Activated naive CD4-positive, alpha-beta T cell treated with Interleukin-2 at 50 U/mL for 16 hours (primary cell): Measurements from ENCODE around the gene SLC15A3.

Experiments
- DNase-seq: peaks from one replicate; pipeline ENCODE4 v3.0.0-alpha.2; 2020

Gene SLC15A3

DNA sequence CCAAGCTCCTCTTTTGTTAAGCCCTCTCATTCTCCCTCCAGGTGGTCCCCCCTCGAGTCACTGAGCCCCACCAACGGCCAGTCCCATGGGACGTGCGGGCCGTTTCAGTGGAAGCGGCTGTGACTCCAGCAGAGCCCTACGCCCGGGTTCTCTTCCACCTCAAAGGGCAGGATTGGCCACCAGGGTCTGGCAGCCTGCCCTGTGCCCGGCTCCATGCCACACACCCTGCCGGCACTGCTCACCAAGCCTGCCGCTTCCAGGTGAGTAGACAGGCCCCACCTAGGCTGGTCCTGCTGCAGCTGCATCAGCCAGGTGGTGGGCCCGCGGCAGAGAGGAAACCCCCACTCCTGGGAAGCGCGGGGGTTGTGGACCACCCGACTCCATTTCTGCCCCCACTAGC lies 24.4 kb downstream of the SLC15A3 start:
- DNase-seq: no peak

DNA sequence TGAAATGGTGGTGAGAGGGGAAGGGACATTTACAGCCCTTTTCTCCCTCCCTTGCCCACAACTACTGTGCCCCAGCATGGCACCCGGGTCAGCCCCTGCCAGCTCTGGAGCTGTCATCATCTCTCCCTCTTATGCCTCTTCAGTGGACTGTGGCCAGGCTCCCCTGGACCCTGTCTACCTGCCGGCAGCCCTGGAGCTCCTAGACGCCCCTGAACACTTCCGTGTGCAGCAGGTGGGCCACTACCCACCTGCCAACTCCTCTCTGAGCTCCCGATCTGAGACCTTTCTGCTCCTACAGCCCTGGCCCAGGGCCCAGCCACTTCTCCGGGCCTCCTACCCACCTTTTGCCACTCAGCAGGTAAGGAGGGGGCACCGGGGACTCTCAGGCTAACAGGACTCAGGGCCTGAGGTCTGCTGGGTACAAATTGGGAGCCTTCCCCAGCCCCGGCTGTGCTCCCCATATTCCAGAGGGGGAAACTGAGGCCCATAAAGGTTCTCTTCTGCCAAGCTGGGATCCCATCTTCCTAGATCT lies 24.8 kb downstream of the SLC15A3 start:
- DNase-seq: no peak

DNA sequence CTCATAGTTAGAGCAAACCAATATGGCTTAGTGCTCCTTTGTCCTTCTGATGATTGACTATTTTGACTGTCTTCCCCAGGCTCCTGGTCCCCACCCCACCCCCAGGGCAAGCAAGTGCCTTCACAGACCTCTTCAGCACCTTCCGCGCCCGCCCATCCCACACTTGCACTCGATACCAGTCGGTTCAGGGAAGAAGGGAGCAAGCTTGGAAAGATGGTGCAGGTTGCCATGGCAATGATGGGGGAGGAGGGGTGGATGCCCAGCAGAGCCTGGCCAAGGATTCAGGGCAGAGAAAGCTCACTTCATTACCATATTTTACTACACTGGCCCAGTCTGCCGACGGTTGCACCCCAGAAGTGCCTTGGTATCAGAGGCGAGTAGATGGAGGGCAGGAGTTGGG lies 25.5 kb downstream of the SLC15A3 start:
- DNase-seq: no peak

DNA sequence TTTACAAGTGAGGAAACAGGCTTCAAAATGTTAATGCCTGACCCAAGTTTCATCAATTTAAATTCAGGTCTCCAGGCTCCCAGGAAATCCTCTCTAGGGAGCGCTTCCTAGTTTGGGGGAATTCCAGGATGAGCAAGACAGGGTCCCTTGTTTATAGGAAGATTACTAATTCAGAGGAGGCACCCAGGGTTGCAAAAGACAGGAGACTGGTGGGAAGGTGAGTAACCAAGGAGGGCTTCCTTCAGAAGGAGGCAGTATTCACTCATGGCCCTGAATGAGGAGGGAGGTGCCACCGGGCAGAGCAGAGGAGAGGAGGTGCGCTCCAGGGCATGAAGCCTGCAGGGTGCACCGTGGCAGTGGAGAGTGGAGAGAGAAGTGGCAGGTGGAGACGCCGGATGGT lies 26.1 kb downstream of the SLC15A3 start:
- DNase-seq: no peak

DNA sequence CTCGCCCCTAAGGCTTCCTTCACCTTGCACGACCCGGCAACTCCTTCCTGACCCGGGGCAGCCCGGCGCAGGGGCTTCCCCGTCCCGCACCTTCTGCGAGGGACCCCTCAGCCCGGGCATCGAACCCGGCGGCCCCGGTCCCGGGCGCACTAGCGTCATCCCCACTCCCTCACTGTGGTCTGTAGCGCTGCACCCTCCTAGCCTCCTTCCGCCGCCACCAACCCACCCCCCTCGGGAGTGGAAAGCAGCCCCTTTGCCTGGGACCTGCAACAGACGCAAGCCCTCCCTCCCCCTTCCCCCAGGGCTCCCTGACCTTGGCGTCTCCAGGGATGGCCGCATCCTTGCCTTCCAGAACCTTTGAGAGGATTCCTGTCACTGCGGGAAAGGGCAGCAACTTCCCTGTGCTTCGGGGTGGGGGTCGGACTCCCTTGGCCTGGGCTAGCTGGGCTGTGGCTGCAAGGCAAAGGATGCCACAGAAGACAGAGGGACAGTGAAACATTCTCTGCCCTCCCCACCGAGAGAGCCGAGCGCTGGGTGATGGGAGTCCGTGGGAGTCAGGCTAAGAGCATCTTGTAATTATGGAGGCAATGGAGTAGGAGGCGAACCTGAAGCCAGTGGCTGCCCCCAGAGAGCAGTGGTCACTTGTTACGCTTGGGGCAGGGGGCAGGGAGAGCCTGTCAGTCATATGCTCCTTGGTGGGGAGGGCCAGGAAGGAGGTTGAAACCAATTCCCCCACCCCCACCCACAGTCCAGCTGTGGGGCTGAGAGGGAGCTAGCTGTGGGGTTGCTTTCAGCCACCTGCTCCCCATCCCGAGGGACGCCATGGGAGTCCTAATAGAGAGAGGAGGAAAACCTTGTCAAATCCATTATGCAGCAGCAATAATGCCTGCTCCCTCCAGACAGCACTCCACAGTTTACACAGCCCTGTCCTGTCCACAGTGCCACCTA lies 26.8 kb downstream of the SLC15A3 start:
- DNase-seq: no peak

DNA sequence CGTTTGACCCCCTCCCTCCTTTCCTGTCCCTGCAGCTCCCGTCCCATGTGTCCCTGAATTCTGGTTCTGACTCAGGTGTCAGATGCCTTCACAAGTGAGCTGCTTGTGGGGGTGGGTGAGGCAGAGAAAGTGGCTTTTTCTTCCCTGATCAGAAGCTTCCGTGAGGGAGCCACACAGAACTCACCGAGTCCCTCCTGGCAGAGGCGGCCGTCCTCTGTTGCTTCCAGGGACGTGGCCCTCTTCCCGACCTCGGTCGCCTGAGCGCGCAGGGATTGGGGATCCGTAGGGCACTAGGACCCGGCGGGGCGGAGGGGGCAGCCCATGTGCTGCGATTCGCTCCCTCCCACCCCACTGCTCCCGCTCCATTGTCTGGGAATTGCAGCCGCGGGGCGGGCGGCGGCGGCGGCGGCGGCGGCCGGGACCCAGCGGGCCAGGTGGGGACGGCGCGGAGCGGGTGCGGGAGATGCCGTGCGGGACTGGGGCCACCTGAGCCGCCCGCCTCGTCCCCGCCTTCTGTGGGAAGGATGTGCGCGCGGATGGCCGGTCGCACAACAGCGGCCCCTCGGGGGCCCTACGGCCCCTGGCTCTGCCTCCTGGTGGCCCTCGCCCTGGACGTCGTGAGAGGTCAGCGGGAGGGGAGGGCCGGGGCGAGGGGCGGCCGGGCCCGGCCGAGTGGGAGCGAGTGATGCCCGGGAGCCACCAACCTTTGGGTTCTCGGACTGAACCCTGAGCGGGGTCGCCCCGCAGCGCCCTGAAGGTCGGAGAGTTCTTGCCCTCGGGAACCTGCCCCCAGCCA lies 27.7 kb downstream of the SLC15A3 start, which contains the start of gene TMEM132A:
TMEM132A (plus strand) TSS at position 351 of the 796 bp plus-strand sequence; CDS start at position 525, 174 bp downstream.
- no peak for DNase-seq

DNA sequence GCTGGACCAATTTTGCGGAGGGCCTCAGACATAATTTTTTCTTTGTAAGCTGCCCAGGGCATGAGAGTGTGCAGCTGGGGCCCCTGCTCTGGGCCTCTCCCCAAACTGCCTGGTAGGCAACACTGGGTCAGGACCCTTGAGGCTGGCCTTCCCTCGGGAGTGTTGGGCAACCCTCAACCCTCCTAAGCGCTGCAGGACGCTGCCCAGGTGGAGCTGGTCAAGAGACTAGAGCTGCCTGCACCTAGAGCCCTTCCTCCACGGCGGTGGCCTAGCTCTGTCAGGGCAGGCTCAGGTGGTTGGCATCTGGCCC lies 28.2 kb downstream of the SLC15A3 start:
- no peak for DNase-seq

DNA sequence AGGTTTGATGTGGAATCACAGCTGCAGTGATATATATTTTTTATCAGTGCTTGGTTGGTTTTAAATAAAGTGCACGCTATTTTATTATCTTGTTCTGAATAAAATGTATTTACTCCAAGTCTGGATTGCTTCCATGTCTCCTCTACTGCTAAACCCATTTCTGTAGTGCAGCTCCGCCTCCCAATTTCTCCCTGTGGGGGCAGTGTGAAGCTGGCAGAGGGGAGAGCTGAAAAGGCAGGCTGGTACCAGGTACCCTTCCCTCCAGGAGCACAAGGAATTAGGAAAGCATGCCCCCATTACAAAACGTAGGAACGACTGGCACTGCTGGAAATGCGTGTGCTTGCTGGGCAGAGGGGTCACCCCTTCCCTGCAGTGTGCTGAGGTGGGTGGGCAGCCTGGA lies 28.6 kb downstream of the SLC15A3 start:
- no peak for DNase-seq

DNA sequence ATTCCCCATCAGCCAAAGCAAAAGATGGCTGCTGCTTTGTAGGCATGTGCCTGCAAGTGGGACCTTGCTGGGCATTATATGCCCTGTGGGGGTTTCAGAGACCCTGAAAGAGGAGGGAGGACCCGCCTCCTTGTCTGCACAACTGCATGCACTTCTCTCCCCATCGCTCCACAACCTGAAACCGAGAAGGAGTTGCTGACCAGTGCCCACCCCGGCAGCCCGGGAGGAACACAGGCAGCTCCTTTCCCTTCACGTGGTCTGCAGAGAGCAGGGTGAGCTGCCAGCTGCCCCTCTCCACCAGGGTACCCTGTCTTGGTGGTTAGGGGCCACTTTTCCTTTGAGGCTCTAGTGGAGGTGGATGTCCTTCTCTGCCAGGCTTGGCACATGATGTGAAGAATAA lies 29.1 kb downstream of the SLC15A3 start:
- DNase-seq: no peak

DNA sequence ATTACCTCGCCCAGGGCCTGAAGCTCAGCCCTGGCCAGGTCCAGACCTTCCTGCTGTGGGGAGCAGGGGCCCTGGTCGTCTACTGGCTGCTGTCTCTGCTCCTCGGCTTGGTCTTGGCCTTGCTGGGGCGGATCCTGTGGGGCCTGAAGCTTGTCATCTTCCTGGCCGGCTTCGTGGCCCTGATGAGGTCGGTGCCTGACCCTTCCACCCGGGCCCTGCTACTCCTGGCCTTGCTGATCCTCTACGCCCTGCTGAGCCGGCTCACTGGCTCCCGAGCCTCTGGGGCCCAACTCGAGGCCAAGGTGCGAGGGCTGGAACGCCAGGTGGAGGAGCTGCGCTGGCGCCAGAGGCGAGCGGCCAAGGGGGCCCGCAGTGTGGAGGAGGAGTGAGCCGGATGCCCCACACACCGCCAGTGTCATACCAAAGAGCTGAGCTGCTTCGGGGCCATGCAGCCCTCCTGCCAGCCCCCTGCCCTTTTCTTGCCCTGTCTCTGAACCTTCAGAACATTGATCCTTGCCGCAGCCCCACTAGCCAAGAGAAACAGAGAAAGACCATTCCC lies 30.1 kb downstream of the SLC15A3 start:
- DNase-seq: no peak

DNA sequence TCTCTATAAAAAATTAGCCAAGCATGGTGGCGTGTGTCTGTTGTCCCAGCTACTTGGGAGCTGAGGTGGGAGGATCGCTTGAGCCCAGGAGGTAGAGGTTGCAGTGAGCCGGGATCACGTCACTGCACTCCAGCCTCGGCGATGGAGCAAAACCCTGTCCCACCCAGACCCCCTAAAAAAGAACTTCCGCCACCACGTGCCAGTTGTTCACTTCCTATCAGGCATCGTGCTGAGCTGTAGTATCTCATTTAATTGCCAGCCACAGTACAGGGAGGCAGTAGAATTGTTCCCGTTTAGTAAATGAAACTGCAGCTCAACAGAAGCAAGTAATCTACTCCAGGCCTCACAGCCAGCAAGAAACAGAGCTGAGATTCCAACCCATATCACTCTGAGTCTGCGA lies 30.7 kb downstream of the SLC15A3 start:
- DNase-seq: no peak

DNA sequence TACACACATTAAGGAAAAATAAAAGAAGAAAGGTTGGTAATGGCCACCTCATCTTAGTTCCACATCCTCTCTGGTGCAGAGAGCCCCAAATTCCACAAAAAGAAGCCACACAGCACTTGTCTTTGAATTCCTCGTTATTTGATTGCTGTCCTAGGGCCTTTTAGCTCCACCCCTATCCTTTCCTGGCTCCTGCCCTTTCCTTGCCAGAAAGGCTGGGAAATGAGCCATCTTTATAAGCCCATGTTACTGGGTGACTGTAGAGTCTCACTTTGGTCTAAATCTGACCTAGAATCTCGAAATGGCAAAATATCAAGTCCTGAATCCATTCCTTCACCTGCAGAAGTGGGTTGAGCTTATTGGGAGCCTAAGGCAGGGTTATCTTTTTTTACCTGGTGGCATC lies 32.0 kb downstream of the SLC15A3 start:
- no peak for DNase-seq

DNA sequence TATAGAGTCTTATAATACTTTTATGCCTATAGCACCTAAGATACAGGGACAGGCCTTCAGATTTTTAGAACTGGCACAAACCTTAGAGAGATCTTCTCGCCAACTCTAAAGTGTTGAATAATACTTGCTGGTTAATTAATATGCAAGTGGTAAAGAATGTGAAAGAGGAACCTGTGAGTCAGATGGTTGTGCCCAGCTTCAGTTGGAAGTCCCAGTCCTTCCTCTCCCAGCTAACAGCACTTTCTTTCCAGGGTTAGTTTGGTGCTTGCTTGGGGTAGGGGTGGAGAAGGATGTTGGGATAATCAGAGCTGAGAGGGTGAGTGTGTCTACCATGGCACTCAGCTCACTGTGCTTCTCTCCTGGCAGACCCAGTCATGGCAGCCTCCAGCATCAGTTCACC lies 32.7 kb downstream of the SLC15A3 start:
- DNase-seq: no peak

DNA sequence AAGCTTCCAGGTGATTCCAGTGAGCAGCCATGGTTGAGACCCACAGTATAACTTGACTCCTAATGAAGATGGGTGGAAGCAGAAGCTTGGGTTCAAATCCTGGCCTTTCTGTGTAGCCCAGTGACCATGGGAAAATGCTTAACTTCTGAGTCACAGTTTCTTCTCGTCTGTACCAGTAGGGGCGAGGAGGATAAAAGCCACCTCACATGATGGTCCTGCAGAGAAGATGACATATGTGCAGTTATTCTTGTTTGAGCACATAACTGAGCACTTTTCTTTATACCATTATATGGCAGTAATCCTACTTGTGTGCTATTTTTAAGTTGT lies 33.1 kb downstream of the SLC15A3 start:
- no peak for DNase-seq

DNA sequence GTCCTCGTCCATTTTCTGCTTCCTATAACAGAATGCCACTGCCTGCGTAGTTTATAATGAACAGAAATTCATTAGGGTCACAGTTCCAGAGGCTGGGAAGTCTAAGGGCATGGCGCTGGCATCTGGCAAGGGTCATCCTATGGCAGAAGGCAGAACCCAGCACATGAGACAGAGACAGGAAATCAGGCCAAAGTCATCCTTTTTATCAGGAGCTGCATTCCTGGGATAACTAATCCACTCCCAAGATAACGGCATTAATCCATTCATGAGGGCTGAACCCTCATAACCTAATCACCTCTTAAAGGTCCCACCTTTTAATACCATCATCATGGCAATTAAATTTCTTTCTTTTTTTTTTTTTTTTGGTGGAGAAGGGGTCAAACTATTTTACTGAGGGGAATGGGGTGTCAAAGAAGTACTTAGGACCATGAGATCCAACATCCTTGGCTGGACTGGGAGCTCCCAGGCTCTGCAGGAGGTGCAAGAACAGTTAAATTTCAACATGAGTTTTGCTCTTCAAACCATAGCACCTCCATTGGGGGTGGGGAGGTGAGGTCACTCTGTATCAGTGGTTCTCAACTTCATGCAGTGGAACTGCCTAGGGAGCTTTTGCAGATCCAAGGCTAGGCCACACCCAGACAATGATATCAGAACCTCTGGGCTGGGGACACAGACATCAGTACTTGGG lies 33.6 kb downstream of the SLC15A3 start:
- DNase-seq: no peak

DNA sequence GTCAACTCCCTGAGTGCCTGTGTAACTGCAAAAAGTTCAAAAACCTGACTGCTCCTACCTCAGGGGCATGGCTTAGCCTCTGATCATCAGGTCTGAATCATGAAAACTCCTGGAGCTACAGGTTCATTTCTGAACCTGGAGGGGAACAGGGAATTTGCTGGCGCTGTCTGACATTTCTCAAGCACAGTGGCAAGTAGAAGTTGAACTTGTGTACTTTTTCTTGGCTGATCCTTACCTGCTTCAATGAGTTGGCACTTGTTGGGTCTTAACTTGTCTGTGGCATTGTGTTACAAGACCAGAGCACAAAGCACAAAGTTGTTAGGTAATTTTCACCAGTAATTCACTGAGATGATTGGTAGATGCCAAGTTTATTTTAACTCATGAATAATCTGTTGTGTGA lies 34.7 kb downstream of the SLC15A3 start:
- DNase-seq: no peak

DNA sequence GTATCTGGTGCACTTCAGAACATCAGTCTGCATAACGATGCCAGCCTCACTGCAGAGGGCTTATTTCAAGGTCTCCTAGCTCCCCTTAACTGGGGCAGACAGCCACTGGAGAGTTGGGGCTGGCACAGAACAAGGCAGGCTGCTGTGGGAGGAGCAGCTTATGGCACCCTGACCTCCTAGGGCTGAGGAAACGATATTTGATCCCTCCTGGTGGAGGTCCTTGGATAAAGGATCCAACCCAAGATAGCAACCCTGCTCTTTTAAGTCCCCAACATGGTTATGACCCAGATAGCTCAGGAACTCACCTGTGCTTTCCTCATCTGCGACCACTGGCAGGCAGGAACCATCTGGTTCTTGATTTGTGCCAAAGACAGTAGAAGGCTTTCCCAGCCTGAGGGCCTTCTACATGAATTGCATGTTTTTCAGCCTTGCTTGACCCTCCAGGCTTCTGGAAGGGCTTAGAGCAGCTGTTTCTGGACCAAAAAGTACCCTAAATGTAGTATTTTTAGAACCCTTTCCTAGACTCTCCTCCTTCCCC lies 35.2 kb downstream of the SLC15A3 start:
- DNase-seq: no peak

DNA sequence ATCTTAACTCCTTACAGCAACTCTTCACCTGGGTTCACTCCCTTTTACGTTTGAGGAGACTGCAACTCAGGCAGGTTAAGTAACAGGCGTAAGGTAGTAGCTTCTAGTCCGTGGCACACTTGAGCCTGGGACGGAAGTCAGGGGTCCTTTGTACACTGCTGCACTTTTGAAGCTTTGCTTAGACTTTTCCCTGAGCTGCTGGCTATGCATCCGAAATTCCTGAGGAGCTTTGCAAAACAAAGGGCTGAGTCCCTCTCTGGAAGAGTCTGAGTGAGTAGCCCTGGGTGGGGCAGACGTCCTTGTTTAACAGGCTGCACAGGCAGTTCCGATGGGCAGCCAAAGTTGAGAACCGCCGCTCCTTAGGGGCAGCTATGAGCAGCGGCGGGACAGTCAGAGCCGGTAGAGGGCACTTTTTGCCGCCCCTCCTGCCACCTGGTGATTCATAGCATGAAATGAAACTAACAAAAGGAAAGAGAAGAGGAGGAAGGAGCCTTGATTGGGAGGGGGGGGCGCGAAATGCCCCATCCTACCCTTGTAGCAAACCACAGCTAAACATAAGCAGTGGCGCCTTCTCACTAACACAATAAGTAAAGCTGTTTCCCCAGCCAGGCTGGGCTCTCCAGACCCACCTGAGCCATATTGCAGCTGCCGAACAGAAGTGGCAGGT lies 36.6 kb downstream of the SLC15A3 start:
- peak; percentile 76 for DNase-seq

DNA sequence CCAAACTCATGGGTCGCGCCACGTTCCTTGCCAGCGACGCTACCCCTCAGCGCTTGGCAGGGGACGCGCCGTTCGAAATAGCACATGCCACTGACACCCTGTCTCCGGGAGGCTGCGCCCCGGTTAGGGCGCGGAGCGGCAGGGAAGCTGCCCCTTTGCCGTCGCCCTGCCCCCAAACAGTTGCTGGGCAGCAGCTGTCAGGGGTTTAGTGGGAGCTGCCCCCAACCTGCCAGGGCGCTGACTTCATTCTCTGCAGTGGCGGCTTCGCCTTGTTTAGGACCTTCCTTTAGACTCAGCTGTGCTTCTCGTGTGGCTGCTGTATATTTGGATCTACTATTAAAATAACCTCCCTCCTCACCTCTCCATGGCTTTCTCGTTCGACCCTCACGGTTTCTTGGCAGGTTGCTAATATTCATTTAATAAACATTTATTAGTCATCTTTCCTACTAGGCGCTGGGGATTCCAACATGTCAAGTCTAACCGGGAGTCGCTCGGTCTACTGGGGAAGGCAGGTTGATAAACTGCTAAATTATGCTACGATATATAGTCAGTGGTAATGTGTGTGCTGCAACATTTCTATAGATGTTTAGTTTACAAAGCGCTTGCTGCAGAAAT lies 37.2 kb downstream of the SLC15A3 start:
- peak; percentile 39 for DNase-seq

DNA sequence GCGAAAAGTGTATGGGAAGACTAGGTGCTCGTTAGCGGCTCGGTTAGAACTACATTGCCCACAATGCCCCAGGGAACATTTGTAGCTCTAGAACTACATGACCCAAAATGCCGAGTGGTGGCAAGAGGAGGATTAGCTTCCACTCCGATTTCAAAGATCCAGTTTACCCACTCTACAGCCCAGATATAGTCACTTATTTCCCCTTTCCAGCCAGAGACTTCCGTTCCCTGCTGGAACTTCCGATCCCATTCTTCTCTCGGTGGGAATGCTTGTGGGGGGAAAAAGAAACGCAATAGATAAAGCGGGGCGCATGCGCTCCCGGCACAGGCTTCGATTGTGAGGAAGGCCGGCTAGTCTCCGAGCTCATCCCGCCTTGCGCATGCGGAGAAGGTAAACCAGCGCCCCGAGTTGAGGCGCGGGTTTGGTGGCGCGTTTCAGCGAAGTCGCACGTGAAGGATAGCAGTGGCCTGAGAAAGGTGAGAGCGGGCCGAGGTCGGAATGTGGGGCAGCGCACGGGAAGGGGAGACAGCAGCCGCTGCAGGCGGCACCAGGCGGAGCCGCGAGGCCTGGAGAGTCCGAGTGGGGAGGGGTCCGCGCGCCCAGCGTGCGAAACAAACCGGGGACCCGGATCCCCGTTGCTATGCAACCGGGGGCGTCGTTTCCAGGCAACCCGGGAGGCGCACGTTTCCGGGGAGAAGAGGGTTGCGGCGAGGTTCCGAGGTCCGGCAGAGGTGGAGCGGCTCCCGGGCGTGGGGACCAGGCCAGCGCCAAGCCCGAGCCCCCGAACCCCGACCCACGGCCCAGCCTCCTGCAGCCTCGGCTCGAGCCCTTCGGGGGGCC lies 38.0 kb downstream of the SLC15A3 start, which contains the start of gene TMEM109:
TMEM109 (plus strand) TSS at position 366 of the 840 bp plus-strand sequence. CDS start 5,536 bp downstream, outside the sequence.
- DNase-seq: peak; percentile 89
